K562 (cell line): ENCODE results near the gene TMEM260. TPM values are rescaled to one million over a fixed set of nuclear protein-coding genes. Genes with fewer than 3 reads are reported as not detected.
A peak's percentile ranks its signal among the peaks of the same experiment; 100 is the strongest.

ENCODE experiments used
- CEBPG ChIP-seq, 3 experiments: fragments of 200-800 bp in 1 of 3; sonication (Bioruptor generic) in 1 of 3; sonication (generic) in 1 of 3; formaldehyde crosslinking in 1 of 3; IDR thresholded peaks in 2 of 3; conservative IDR thresholded peaks in 1 of 3; 2 replicates each; pipeline versions ENCODE4 v1.6.1 to v1.8.0; 2016 to 2022; ENCODE audit warnings: missing compliant biosample characterization in 2 of 3, missing genetic modification characterization in 2 of 3, mild to moderate bottlenecking in 1 of 3, missing genetic modification reagents in 1 of 3
- CTCF ChIP-seq, 3 experiments: IDR thresholded peaks in 2 of 3; conservative IDR thresholded peaks in 1 of 3; 2 replicates each; pipeline ENCODE4 v1.5.1; 2011 to 2012; ENCODE audit warnings: low read length in 3 of 3, mild to moderate bottlenecking in 3 of 3, control low read depth in 2 of 3, improper control_type of control experiment in 1 of 3, inconsistent platforms in 1 of 3, low read depth in 1 of 3, mixed read lengths in 1 of 3, moderate library complexity in 1 of 3; ENCODE audit not compliant: insufficient read depth in 2 of 3
- ETV6 ChIP-seq, 3 experiments: fragments of 150-350 bp in 1 of 3; sonication (generic) in 1 of 3; formaldehyde crosslinking in 1 of 3; IDR thresholded peaks; 2 replicates each; pipeline versions ENCODE4 v1.6.1 to v1.8.0; 2014 to 2022; ENCODE audit warnings: borderline replicate concordance in 2 of 3, low read depth in 2 of 3, antibody characterized with exemption in 1 of 3, low read length in 1 of 3, mild to moderate bottlenecking in 1 of 3, missing genetic modification reagents in 1 of 3
- FOXJ2 ChIP-seq: fragments of 200-800 bp; sonication (Bioruptor generic); IDR thresholded peaks from 2 replicates; pipeline ENCODE4 v1.6.1; 2016; ENCODE audit warnings: missing genetic modification characterization, missing compliant biosample characterization
- GABPA ChIP-seq: fragments of 200-800 bp; sonication (Bioruptor generic); conservative IDR thresholded peaks from 2 replicates; pipeline ENCODE4 v1.6.1; 2016; ENCODE audit warnings: low read depth, missing genetic modification characterization, missing compliant biosample characterization
- GTF2A2 ChIP-seq: IDR thresholded peaks from 2 replicates; pipeline ENCODE4 v1.6.1; 2016; ENCODE audit warnings: mild to moderate bottlenecking, missing genetic modification characterization, missing compliant biosample characterization
- HDAC1 ChIP-seq, 2 experiments: fragments of 450-650 bp; IDR thresholded peaks; 2 replicates each; pipeline ENCODE4 v1.6.1; 2016 to 2017; ENCODE audit warnings: inconsistent platforms in 1 of 2, mild to moderate bottlenecking in 1 of 2, moderate library complexity in 1 of 2
- JUND ChIP-seq, 2 experiments: IDR thresholded peaks; 2 replicates in 1 of 2; 3 replicates in 1 of 2; pipeline ENCODE4 v1.6.1; 2011; ENCODE audit warnings: borderline replicate concordance in 2 of 2, low read depth in 2 of 2, low read length in 2 of 2, improper control_type of control experiment in 1 of 2, missing biosample characterization in 1 of 2, missing genetic modification characterization in 1 of 2, missing genetic modification reagents in 1 of 2
- MAFF ChIP-seq: IDR thresholded peaks from 2 replicates; pipeline ENCODE4 v1.6.1; 2012; ENCODE audit warnings: low read length, improper control_type of control experiment
- MBD2 ChIP-seq: sonication (generic); IDR thresholded peaks from 2 replicates; pipeline ENCODE4 v1.6.1; 2016; ENCODE audit warnings: low read depth, borderline replicate concordance
- MEF2D ChIP-seq: conservative IDR thresholded peaks from 2 replicates; pipeline ENCODE4 v1.6.1; 2016; ENCODE audit warnings: low read depth, missing genetic modification characterization, missing compliant biosample characterization
- MIER1 ChIP-seq: fragments of 450-650 bp; IDR thresholded peaks from 2 replicates; pipeline ENCODE4 v1.6.1; 2016; ENCODE audit warnings: antibody characterized with exemption, mild to moderate bottlenecking, low read depth
- MTA3 ChIP-seq: fragments of 450-650 bp; formaldehyde crosslinking; IDR thresholded peaks from 2 replicates; pipeline ENCODE4 v1.6.1; 2017; ENCODE audit warnings: mild to moderate bottlenecking, borderline replicate concordance
- MYBL2 ChIP-seq, 2 experiments: fragments of 450-650 bp in 1 of 2; sonication (generic) in 1 of 2; formaldehyde crosslinking in 1 of 2; IDR thresholded peaks; 2 replicates each; pipeline versions ENCODE4 v1.6.1 to v1.8.1; 2017 to 2022; ENCODE audit warnings: borderline replicate concordance in 1 of 2, inconsistent platforms in 1 of 2, low read depth in 1 of 2, mild to moderate bottlenecking in 1 of 2, missing genetic modification reagents in 1 of 2, moderate library complexity in 1 of 2
- NBN ChIP-seq: fragments of 450-650 bp; IDR thresholded peaks from 2 replicates; pipeline ENCODE4 v1.6.1; 2016; ENCODE audit warnings: low read depth, mild to moderate bottlenecking
- NONO ChIP-seq, 2 experiments: fragments of 200-400 bp in 1 of 2; fragments of 450-650 bp in 1 of 2; formaldehyde crosslinking in 1 of 2; IDR thresholded peaks; 2 replicates each; pipeline ENCODE4 v1.6.1; 2017; ENCODE audit warnings: low read depth in 2 of 2, mild to moderate bottlenecking in 2 of 2, moderate library complexity in 2 of 2, low read length in 1 of 2
- RBM15 ChIP-seq: fragments of 200-400 bp; formaldehyde crosslinking; IDR thresholded peaks from 2 replicates; pipeline ENCODE4 v1.6.1; 2018; ENCODE audit warnings: mild to moderate bottlenecking, low read length, moderate library complexity; ENCODE audit not compliant: insufficient read depth
- U2AF1 ChIP-seq: fragments of 200-400 bp; formaldehyde crosslinking; optimal IDR thresholded peaks from 2 replicates; pipeline ENCODE3; 2017; ENCODE audit warnings: mild to moderate bottlenecking, low read depth, low read length, moderate library complexity
- ZBTB33 ChIP-seq: sonication (generic); formaldehyde crosslinking; IDR thresholded peaks from 2 replicates; pipeline ENCODE4 v1.8.1; 2023; ENCODE audit warnings: mild to moderate bottlenecking, missing genetic modification reagents
- ZNF253 ChIP-seq: fragments of 250-450 bp; sonication (Bioruptor Pico); conservative IDR thresholded peaks from 2 replicates; pipeline ENCODE4 v1.6.1; 2021; ENCODE audit warnings: mild to moderate bottlenecking
- ZNF584 ChIP-seq: fragments of 200-800 bp; sonication (Bioruptor generic); IDR thresholded peaks from 2 replicates; pipeline ENCODE4 v1.6.1; 2016; ENCODE audit warnings: low read depth, mild to moderate bottlenecking, missing genetic modification characterization, missing compliant biosample characterization
- polyA plus RNA-seq, 8 experiments: library from polyadenylated mRNA; depleted of rRNA in 4 of 8; stranded (reverse) in 5 of 8; unstranded in 3 of 8; fragments of >200 nt; fragmentation: Nextera tagmentation in 2 of 8; fragmentation: Illumina TruSeq in 1 of 8; extraction: Ambion mirVana in 2 of 8; extraction: Trizol in 1 of 8; gene quantifications; 2 replicates each; pipeline versions ENCODE4 v1.2.1 to v1.2.3, GENCODE V29; 2011 to 2014; ENCODE audit warnings: inconsistent platforms in 1 of 8, missing spikeins in 1 of 8
- total RNA-seq, 7 experiments: library from RNA; depleted of rRNA in 6 of 7; stranded (reverse); fragments of >200 nt in 6 of 7; fragmentation: Illumina TruSeq in 2 of 7; extraction: Trizol in 2 of 7; gene quantifications; 2 replicates each; pipeline versions ENCODE4 v1.2.1 to v1.2.3, GENCODE V29; 2011 to 2021; ENCODE audit warnings: low replicate concordance in 1 of 7

Gene TMEM260
- total and polyA plus RNA-seq, 9 of the 15 experiments (the other 6 are each of a cell fraction or from before 2014, with no cell fraction given), result 2.2 to 9.4 (median 6.0) TPM

- TF ChIP-seq MTA3, result peak; percentile 32; the same call in 1 of the 2 replicates
- peak in 1 of 2 experiments; percentile 64; a peak in 2 of 4 replicates for TF ChIP-seq HDAC1 (IDR thresholded peaks at IDR 0.05)
- TF ChIP-seq CTCF (IDR thresholded peaks at IDR 0.05 in 2 of 3, conservative IDR thresholded peaks at IDR 0.05 in 1 of 3; ENCODE audit: insufficient read depth in 2 of 3, low read depth in 1 of 3, low read length in 3 of 3), result peak; percentile 55 to 81 (median 71)
- peak; percentile 93 for TF ChIP-seq MBD2
- no peak for TF ChIP-seq ETV6 (IDR thresholded peaks at IDR 0.05; ENCODE audit: borderline replicate concordance in 1 of 2, low read depth in 2 of 2, low read length in 1 of 2)
- TF ChIP-seq ETV6 (CRISPR knock-in tag; IDR thresholded peaks at IDR 0.05; ENCODE audit: borderline replicate concordance), result no peak
- no peak for TF ChIP-seq ZBTB33
- no peak for TF ChIP-seq RBM15
- no peak for TF ChIP-seq ZNF253 (CRISPR knock-in tag)
- TF ChIP-seq GTF2A2 (tag), result no peak
- no peak for TF ChIP-seq MEF2D (tag)
- TF ChIP-seq GABPA (tag), result peak; percentile 66
- TF ChIP-seq FOXJ2 (tag), result no peak
- peak; percentile 88 for TF ChIP-seq JUND (IDR thresholded peaks at IDR 0.05; ENCODE audit: borderline replicate concordance, low read depth, low read length)
- TF ChIP-seq JUND (tag; IDR thresholded peaks at IDR 0.05; ENCODE audit: borderline replicate concordance, low read depth, low read length), result no peak
- TF ChIP-seq MAFF, result peak; percentile 57; the same call in 1 of the 2 replicates
- TF ChIP-seq CEBPG (CRISPR knock-in tag; IDR thresholded peaks at IDR 0.05), result no peak
- no peak for TF ChIP-seq CEBPG (tag; conservative IDR thresholded peaks at IDR 0.05 in 1 of 2, IDR thresholded peaks at IDR 0.05 in 1 of 2)
- TF ChIP-seq NBN, result no peak
- TF ChIP-seq MYBL2 (IDR thresholded peaks at IDR 0.05; ENCODE audit: low read depth), result no peak
- no peak for TF ChIP-seq MYBL2 (CRISPR knock-in tag; IDR thresholded peaks at IDR 0.05; ENCODE audit: borderline replicate concordance)
- no peak for TF ChIP-seq U2AF1
- peak in 1 of 2 experiments; percentile 99; a peak in 2 of 4 replicates for TF ChIP-seq NONO (IDR thresholded peaks at IDR 0.05; ENCODE audit: low read depth in 2 of 2, low read length in 1 of 2)
- TF ChIP-seq ZNF584 (CRISPR knock-in tag), result no peak
- TF ChIP-seq MIER1, result no peak
These were observed at the start of gene TMEM260 (continued) for GRCh38 chr14:56579345-56580220.
